HepG2 (cell line): ENCODE results near the gene SPA17. TPM values are rescaled to one million over a fixed set of nuclear protein-coding genes. Genes with fewer than 3 reads are reported as not detected.

ENCODE experiments used
- ATAC-seq: fragments of 200-7000 bp; cut with Tn5 transposase; 3 replicates; pipeline ENCODE4 v1.9.1; 2020; ENCODE audit warnings: mild to moderate bottlenecking, moderate library complexity
- BruUV-seq: library from RNA; stranded (reverse); fragments of 400-500 nt; replicated peaks from 2 replicates; lab custom pipeline; 2021; lab: Mats Ljungman, UMichigan
- CTCF ChIA-PET: fragments of 300-600 bp; formaldehyde crosslinking; extraction: SDS; loops from one replicate; lab custom pipeline; 2021; ENCODE audit warnings: low total read pairs, inconsistent platforms, low intra/inter-chr PET ratio; lab: Yijun Ruan, JAX
- POLR2A ChIA-PET: fragments of 350-600 bp; sonication (Branson Sonifier 250); formaldehyde crosslinking; loops from one replicate; lab custom pipeline; 2020; ENCODE audit warnings: antibody characterized with exemption, inconsistent platforms; lab: Yijun Ruan, JAX
- DNase-seq: peaks from one replicate; pipeline ENCODE4 v3.0.0-alpha.2; 2015; ENCODE audit warnings: low spot score
- FAIRE-seq: peaks from 3 replicates; lab custom pipeline; 2011; peaks lifted over from hg19 to GRCh38; lab: Jason Lieb, UNC
- H2AFZ ChIP-seq: one replicate; pipeline ENCODE4 v1.6.1; 2011; ENCODE audit warnings: low read length, inconsistent platforms
- H3K27ac ChIP-seq: fragments of 300-600 bp; 3 replicates; pipeline ENCODE4 v1.8.0; 2011; ENCODE audit warnings: mixed run types, mild to moderate bottlenecking, mixed read lengths, low read length, inconsistent platforms; ENCODE audit not compliant: insufficient read depth; ENCODE audit errors: extremely low read length
- H3K27me3 ChIP-seq, 2 experiments: fragments of 200-600 bp in 1 of 2; 2 replicates in 1 of 2; 3 replicates in 1 of 2; pipeline versions ENCODE4 v1.6.0 to v1.8.0; 2011; ENCODE audit warnings: low read length in 2 of 2, mild to moderate bottlenecking in 2 of 2, moderate library complexity in 2 of 2, inconsistent platforms in 1 of 2; ENCODE audit not compliant: insufficient read depth in 2 of 2, control insufficient read depth in 1 of 2
- H3K36me3 ChIP-seq, 2 experiments: fragments of 200-600 bp in 1 of 2; replicated peaks in 1 of 2; 2 replicates in 1 of 2; 3 replicates in 1 of 2; pipeline versions ENCODE4 v1.5.1 to v1.8.0; 2011; ENCODE audit warnings: low read length in 2 of 2, inconsistent platforms in 1 of 2; ENCODE audit not compliant: insufficient read depth in 2 of 2, control insufficient read depth in 1 of 2
- H3K4me1 ChIP-seq: 2 replicates; pipeline ENCODE4 v1.5.1; 2012; ENCODE audit warnings: low read length, inconsistent platforms; ENCODE audit not compliant: insufficient read depth
- H3K4me2 ChIP-seq: 2 replicates; pipeline ENCODE4 v1.6.0; 2011; ENCODE audit warnings: low read depth, low read length, inconsistent platforms
- H3K4me3 ChIP-seq, 3 experiments: fragments of 200-600 bp in 1 of 3; sonication (generic), shearing (Covaris generic) in 1 of 3; replicated peaks in 1 of 3; 2 replicates each; pipeline ENCODE4 v1.5.1; 2011 to 2016; ENCODE audit warnings: low read length in 3 of 3, inconsistent platforms in 2 of 3, low read depth in 2 of 3, mild to moderate bottlenecking in 2 of 3, control low read depth in 1 of 3, mixed read lengths in 1 of 3; ENCODE audit not compliant: insufficient read depth in 1 of 3
- H3K79me2 ChIP-seq: one replicate; pipeline ENCODE4 v1.6.1; 2011; ENCODE audit warnings: low read length, inconsistent platforms; ENCODE audit not compliant: insufficient read depth
- H3K9ac ChIP-seq: 2 replicates; pipeline ENCODE4 v1.6.0; 2011; ENCODE audit warnings: mild to moderate bottlenecking, low read depth, low read length, inconsistent platforms; ENCODE audit not compliant: insufficient read depth
- H3K9me3 ChIP-seq: 2 replicates; pipeline ENCODE4 v1.5.1; 2012; ENCODE audit warnings: mild to moderate bottlenecking, low read length
- H4K20me1 ChIP-seq: 2 replicates; pipeline ENCODE4 v1.6.0; 2011; ENCODE audit warnings: inconsistent platforms, mild to moderate bottlenecking, low read length, moderate library complexity; ENCODE audit not compliant: insufficient read depth
- ATF1 ChIP-seq: IDR thresholded peaks from 2 replicates; pipeline ENCODE4 v1.6.1; 2016; ENCODE audit warnings: mild to moderate bottlenecking, control low read depth
- ATF7-NPFF ChIP-seq: sonication (generic); formaldehyde crosslinking; IDR thresholded peaks from 2 replicates; pipeline ENCODE4 v1.8.1; 2023; ENCODE audit warnings: mild to moderate bottlenecking, low read depth, missing genetic modification reagents, moderate library complexity
- MXI1 ChIP-seq: IDR thresholded peaks from 3 replicates; pipeline ENCODE4 v1.6.1; 2012; ENCODE audit warnings: low read depth, low read length, inconsistent platforms, borderline replicate concordance
- MYPOP ChIP-seq: sonication (generic); formaldehyde crosslinking; IDR thresholded peaks from 2 replicates; pipeline ENCODE4 v1.8.1; 2023; ENCODE audit warnings: mild to moderate bottlenecking, moderate library complexity, missing genetic modification reagents
- NFKBIZ ChIP-seq: IDR thresholded peaks from 2 replicates; pipeline ENCODE4 v1.6.1; 2018; ENCODE audit warnings: missing genetic modification reagents, missing compliant biosample characterization
- NR2F6 ChIP-seq, 2 experiments: IDR thresholded peaks; 2 replicates each; pipeline ENCODE4 v1.6.1; 2016; ENCODE audit warnings: antibody characterized with exemption in 1 of 2, mild to moderate bottlenecking in 1 of 2
- YEATS4 ChIP-seq: sonication (generic); formaldehyde crosslinking; IDR thresholded peaks from 2 replicates; pipeline ENCODE4 v1.4.0; 2020; ENCODE audit warnings: missing genetic modification reagents, borderline replicate concordance
- ZBTB21 ChIP-seq: sonication (generic); formaldehyde crosslinking; IDR thresholded peaks from 2 replicates; pipeline ENCODE4 v1.4.0; 2020; ENCODE audit warnings: missing genetic modification reagents
- ZNF142 ChIP-seq: sonication (generic); formaldehyde crosslinking; IDR thresholded peaks from 2 replicates; pipeline ENCODE4 v1.4.0; 2020; ENCODE audit warnings: missing genetic modification reagents
- ZNF160 ChIP-seq: sonication (generic); formaldehyde crosslinking; IDR thresholded peaks from 2 replicates; pipeline ENCODE4 v1.8.0; 2022; ENCODE audit warnings: mild to moderate bottlenecking, inconsistent platforms, missing genetic modification reagents
- ZNF512B ChIP-seq: sonication (generic); formaldehyde crosslinking; IDR thresholded peaks from 2 replicates; pipeline ENCODE4 v1.5.1; 2020; ENCODE audit warnings: missing genetic modification reagents, mild to moderate bottlenecking, borderline replicate concordance
- ZNF577 ChIP-seq: sonication (generic); formaldehyde crosslinking; IDR thresholded peaks from 2 replicates; pipeline ENCODE4 v1.4.0; 2020; ENCODE audit warnings: mild to moderate bottlenecking, low read depth, missing genetic modification reagents, borderline replicate concordance
- ZNF839 ChIP-seq: sonication (generic); formaldehyde crosslinking; IDR thresholded peaks from 2 replicates; pipeline ENCODE4 v1.4.0; 2020; ENCODE audit warnings: missing genetic modification reagents, mild to moderate bottlenecking, borderline replicate concordance
- WGBS: methylation state at CpG from one replicate; pipeline ENCODE4 v1.1.6; 2017; ENCODE audit warnings: low lambda C conversion rate; 5-methylcytosine and 5-hydroxymethylcytosine counted together
- in situ Hi-C: cut with HindIII; loops from 2 replicates; pipeline ENCODE4 v1.10.0; 2017; ENCODE audit warnings: low pct_unique_long_range_greater_than_20kb; ENCODE audit not compliant: extremely low pct_ligation_motif_present
- intact Hi-C: fragments of 100-400 bp; cut with micrococcal nuclease; formaldehyde crosslinking; loops from one replicate; pipeline ENCODE4 v1.10.0; 2022; ENCODE audit not compliant: unreplicated experiment
- polyA plus RNA-seq, 8 experiments: library from polyadenylated mRNA; depleted of rRNA in 3 of 8; stranded (reverse) in 7 of 8; unstranded in 1 of 8; fragments of >200 nt; fragmentation: Illumina TruSeq in 4 of 8; extraction: Trizol in 4 of 8; gene quantifications; 2 replicates each; pipeline versions ENCODE4 v1.2.1 to v1.2.3, GENCODE V29; 2011 to 2016; ENCODE audit warnings: low read depth in 4 of 8, missing spikeins in 1 of 8, mixed read lengths in 1 of 8; ENCODE audit not compliant: insufficient read depth in 1 of 8
- total RNA-seq, 5 experiments: library from RNA; depleted of rRNA; stranded (reverse); fragments of >200 nt; fragmentation: Illumina TruSeq; extraction: Trizol; gene quantifications; 2 replicates each; pipeline ENCODE4 v1.2.3, GENCODE V29; 2016; ENCODE audit warnings: low read depth in 1 of 5

Gene SPA17
- total and polyA plus RNA-seq, 2 of the 13 experiments (the other 11 are each of a cell fraction or from before 2014, with no cell fraction given): 4.4 to 8.4 TPM

- no peaks in the 10 kb centered on the region for H3K79me2 ChIP-seq
- no peaks in the 10 kb centered on the region for H3K36me3 ChIP-seq
- no peaks in the 10 kb centered on the region for H4K20me1 ChIP-seq
- no peaks in the 10 kb centered on the region for H3K4me1 ChIP-seq
- FAIRE-seq (no peak), ATAC-seq (no peak), DNase-seq (no peak)
- no peak overlapping the region for H2AFZ ChIP-seq
- H3K9ac ChIP-seq: no peak overlapping the region
- 89% methylated on average over 3 of the region's 3 CpGs for WGBS
- no TSS peak for BruUV-seq
- H3K4me2 ChIP-seq: no peak overlapping the region
- CTCF ChIA-PET: no interaction called here
- in situ Hi-C loops (no loop called here), intact Hi-C loops (no loop called here)
- POLR2A ChIA-PET: no interaction called here
- H3K27ac ChIP-seq: no peak overlapping the region
- no peaks in the 10 kb centered on the region for H3K27me3 ChIP-seq
- no peak for TF ChIP-seq MYPOP
- TF ChIP-seq ZBTB21 (CRISPR knock-in tag): no peak
- no peak for TF ChIP-seq ZNF160 (CRISPR knock-in tag)
- TF ChIP-seq ZNF142: no peak
- no peak for TF ChIP-seq ZNF839 (CRISPR knock-in tag)
- no peak for TF ChIP-seq ATF7-NPFF (CRISPR knock-in tag)
- TF ChIP-seq MXI1: no peak
- no peak for TF ChIP-seq ATF1
- no peak for TF ChIP-seq ZNF512B
- TF ChIP-seq NR2F6 (IDR thresholded peaks at IDR 0.05): no peak
- TF ChIP-seq NR2F6 (CRISPR knock-in tag; IDR thresholded peaks at IDR 0.05): no peak
- no peak for TF ChIP-seq NFKBIZ (CRISPR knock-in tag)
- no peak for TF ChIP-seq YEATS4 (CRISPR knock-in tag)
- no peak for TF ChIP-seq ZNF577 (CRISPR knock-in tag)
- H3K4me3 ChIP-seq: no peak overlapping the region
- no peaks in the 10 kb centered on the region for H3K9me3 ChIP-seq
Measured at GRCh38 chr11:124658501-124658900, 15.2 kb upstream of the SPA17 start.
